Epithelial cell of prostate (primary cell): Measurements from ENCODE around the gene IFNA8.
"Not testable (repeated sequence)": the region's sequence is repeated elsewhere in the genome, so short reads cannot be mapped to it uniquely, and the experiment has no call there.

Experiments used
- DNase-seq: peaks from one replicate; pipeline ENCODE4 v3.0.0-alpha.2; 2011; ENCODE audit warnings: low read depth, low spot score
- H3K27ac ChIP-seq: fragments of 450-650 bp; 2 replicates; pipeline ENCODE4 v1.5.1; 2017; ENCODE audit warnings: mild to moderate bottlenecking

IFNA8 gene

GRCh38 chr9:21408817-21409216 lies at the start of gene IFNA8:
TSS of gene IFNA8 (plus strand) at chr9:21409117. CDS start at chr9:21409177, 60 bp downstream.
- no peak within 1 kb of the TSS for H3K27ac ChIP-seq
- no peak for DNase-seq

GRCh38 chr9:21362287-21362686 lies 46.6 kb upstream of the IFNA8 start:
- no peak for DNase-seq
- H3K27ac ChIP-seq, result no peak overlapping the region

GRCh38 chr9:21367169-21367568 lies 41.7 kb upstream of the IFNA8 start:
- DNase-seq, H3K27ac ChIP-seq: not testable (repeated sequence)

GRCh38 chr9:21367957-21368356 lies 41.0 kb upstream of the IFNA8 start, which contains the start of gene IFNA13:
TSS of gene IFNA13 (minus strand) at chr9:21368057. CDS start at chr9:21368010, 47 bp downstream.
- H3K27ac ChIP-seq, result no peak within 1 kb of the TSS
- no peak for DNase-seq

- not testable (repeated sequence) for H3K27ac ChIP-seq, DNase-seq
Observed at GRCh38 chr9:21371467-21371866, 37.5 kb upstream of the IFNA8 start.

- DNase-seq, result no peak
- no peak overlapping the region for H3K27ac ChIP-seq
Observed at GRCh38 chr9:21381448-21382339, 27.2 kb upstream of the IFNA8 start.

GRCh38 chr9:21383627-21384026 lies 25.3 kb upstream of the IFNA8 start:
- DNase-seq, result no peak
- no peak overlapping the region for H3K27ac ChIP-seq

GRCh38 chr9:21385131-21385670 lies 23.7 kb upstream of the IFNA8 start, which contains the start of gene IFNA2:
TSS of gene IFNA2 (minus strand) at chr9:21385398. CDS start at chr9:21385329, 69 bp downstream.
- no peak for DNase-seq

GRCh38 chr9:21392270-21392669 lies 16.6 kb upstream of the IFNA8 start:
- no peak overlapping the region for H3K27ac ChIP-seq
- DNase-seq, result no peak

More at GRCh38 chr9:21385131-21385670, 23.7 kb upstream of the IFNA8 start, which contains the start of gene IFNA2:
- H3K27ac ChIP-seq, result no peak within 1 kb of the TSS

- no peak for DNase-seq
Observed at GRCh38 chr9:21395778-21396717, 12.9 kb upstream of the IFNA8 start.

GRCh38 chr9:21398955-21399489 lies 9.9 kb upstream of the IFNA8 start:
- H3K27ac ChIP-seq, result no peak overlapping the region
- DNase-seq, result no peak

More at GRCh38 chr9:21395778-21396717, 12.9 kb upstream of the IFNA8 start:
- no peak overlapping the region for H3K27ac ChIP-seq

GRCh38 chr9:21399956-21400355 lies 9.0 kb upstream of the IFNA8 start:
- no peak for DNase-seq
- no peak overlapping the region for H3K27ac ChIP-seq

GRCh38 chr9:21402386-21403251 lies 6.3 kb upstream of the IFNA8 start:
- no peak for DNase-seq
- H3K27ac ChIP-seq, result no peak overlapping the region

- DNase-seq, result no peak
- H3K27ac ChIP-seq, result no peak overlapping the region
Observed at GRCh38 chr9:21404146-21404545, 4.8 kb upstream of the IFNA8 start.

GRCh38 chr9:21412107-21412506 lies 3.2 kb downstream of the IFNA8 start:
- no peak overlapping the region for H3K27ac ChIP-seq

GRCh38 chr9:21413151-21413550 lies 4.2 kb downstream of the IFNA8 start:
- DNase-seq, result no peak
- no peak overlapping the region for H3K27ac ChIP-seq

More at GRCh38 chr9:21412107-21412506, 3.2 kb downstream of the IFNA8 start:
- no peak for DNase-seq

- H3K27ac ChIP-seq, result no peak overlapping the region
- no peak for DNase-seq
Observed at GRCh38 chr9:21413624-21414023, 4.7 kb downstream of the IFNA8 start.

- no peak overlapping the region for H3K27ac ChIP-seq
- no peak for DNase-seq
Observed at GRCh38 chr9:21414220-21414940, 5.5 kb downstream of the IFNA8 start.
